Hepatocyte (in vitro differentiated cells): ENCODE measurements around the gene PPA2. TPM values are rescaled to one million over a fixed set of nuclear protein-coding genes. Genes with fewer than 3 reads are reported as not detected.
"Not testable (repeated sequence)": the region's sequence is repeated elsewhere in the genome, so short reads cannot be mapped to it uniquely, and the experiment has no call there.

Experiments used
- DNase-seq: peaks from one replicate; pipeline ENCODE4 v3.0.0-alpha.2; 2016; ENCODE audit warnings: low spot score
- H2AFZ ChIP-seq: fragments of 200-600 bp; sonication (generic); 2 replicates; pipeline ENCODE4 v1.6.0; 2016; ENCODE audit warnings: antibody characterized with exemption, mild to moderate bottlenecking
- H3K27ac ChIP-seq: fragments of 200-600 bp; sonication (generic); 2 replicates; pipeline ENCODE4 v1.5.1; 2016; ENCODE audit warnings: mild to moderate bottlenecking
- H3K27me3 ChIP-seq: fragments of 200-600 bp; sonication (generic); 2 replicates; pipeline ENCODE4 v1.6.1; 2016
- H3K36me3 ChIP-seq: fragments of 200-600 bp; sonication (generic); replicated peaks from 2 replicates; pipeline ENCODE4 v1.5.1; 2016; ENCODE audit warnings: low read depth; ENCODE audit not compliant: insufficient read depth
- H3K4me1 ChIP-seq: fragments of 200-600 bp; sonication (generic); 2 replicates; pipeline ENCODE4 v1.5.1; 2016; ENCODE audit warnings: mild to moderate bottlenecking, moderate library complexity; ENCODE audit not compliant: insufficient read depth
- H3K4me2 ChIP-seq: fragments of 200-600 bp; sonication (generic); 2 replicates; pipeline ENCODE4 v1.6.0; 2016
- H3K4me3 ChIP-seq: fragments of 200-600 bp; sonication (generic); 2 replicates; pipeline ENCODE4 v1.5.1; 2016; ENCODE audit warnings: mild to moderate bottlenecking
- H3K79me2 ChIP-seq: fragments of 200-600 bp; sonication (generic); 2 replicates; pipeline ENCODE4 v1.6.0; 2017; ENCODE audit warnings: mild to moderate bottlenecking
- H3K9me2 ChIP-seq: fragments of 200-600 bp; sonication (generic); replicated peaks from 2 replicates; pipeline ENCODE4 v1.6.0; 2017; ENCODE audit warnings: mild to moderate bottlenecking; ENCODE audit not compliant: insufficient read depth
- H3K9me3 ChIP-seq: fragments of 200-600 bp; sonication (generic); 2 replicates; pipeline ENCODE4 v1.5.1; 2016; ENCODE audit warnings: low read depth, mild to moderate bottlenecking
- H4K20me1 ChIP-seq: fragments of 200-600 bp; sonication (generic); 2 replicates; pipeline ENCODE4 v1.6.0; 2016; ENCODE audit warnings: mild to moderate bottlenecking; ENCODE audit not compliant: insufficient read depth, poor library complexity, severe bottlenecking
- CTCF ChIP-seq: fragments of 200-600 bp; sonication (generic); IDR thresholded peaks from 2 replicates; pipeline ENCODE4 v1.5.1; 2016; ENCODE audit warnings: antibody characterized with exemption, mild to moderate bottlenecking; ENCODE audit not compliant: poor library complexity
- EZH2 ChIP-seq: fragments of 200-600 bp; sonication (generic); IDR thresholded peaks from 2 replicates; pipeline ENCODE4 v1.6.1; 2016; ENCODE audit warnings: antibody characterized with exemption, mild to moderate bottlenecking, borderline replicate concordance
- EZH2phosphoT487 ChIP-seq: fragments of 200-600 bp; sonication (generic); IDR thresholded peaks from one replicate; pipeline ENCODE4 v1.6.1; 2018; ENCODE audit warnings: antibody characterized with exemption, mild to moderate bottlenecking, low read depth, moderate library complexity; ENCODE audit not compliant: unreplicated experiment, severe bottlenecking
- WGBS: methylation state at CpG from one replicate; pipeline ENCODE4 v1.1.6; 2016; ENCODE audit warnings: low lambda C conversion rate; ENCODE audit errors: missing lambda C conversion rate; 5-methylcytosine and 5-hydroxymethylcytosine counted together
- polyA plus RNA-seq: library from polyadenylated mRNA; unstranded; fragments of >200 nt; fragmentation: Nextera tagmentation; extraction: Ambion mirVana; gene quantifications from 2 replicates; pipeline ENCODE4 v1.2.1, GENCODE V29; 2016
- total RNA-seq: library from RNA; depleted of rRNA; stranded (reverse); fragments of >200 nt; gene quantifications from 2 replicates; pipeline ENCODE4 v1.2.3, GENCODE V29; 2014

PPA2 gene
- total and polyA plus RNA-seq, 2 experiments from 2014 or later, result 102 to 122 TPM

- 96% methylated on average over 6 of the region's 6 CpGs for WGBS
- Histone ChIP-seq H2AFZ (no peak overlapping the region), H3K4me2 (peak overlapping the region; percentile 81), H3K79me2 (peaks cover 68% of the 10 kb centered on the region), H3K27me3 (no peaks in the 10 kb centered on the region), H3K4me1 (peaks cover 11% of the 10 kb centered on the region), H3K9me2 (no peaks in the 10 kb centered on the region), H3K4me3 (no peak overlapping the region), H3K9me3 (no peaks in the 10 kb centered on the region), H4K20me1 (peaks cover 14% of the 10 kb centered on the region), H3K36me3 (no peaks in the 10 kb centered on the region), H3K27ac (no peak overlapping the region)
- TF ChIP-seq EZH2phosphoT487, result no peak
- DNase-seq, result no peak
Observed at GRCh38 chr4:105470766-105471165, 3.1 kb downstream of the PPA2 start.

- Histone ChIP-seq H3K4me1 (peaks cover 11% of the 10 kb centered on the region), H3K4me3 (no peak overlapping the region), H3K36me3 (no peaks in the 10 kb centered on the region), H3K79me2 (peaks cover 78% of the 10 kb centered on the region), H3K9me3 (no peaks in the 10 kb centered on the region), H3K9me2 (no peaks in the 10 kb centered on the region), H3K27ac (no peak overlapping the region), H4K20me1 (peaks cover 14% of the 10 kb centered on the region), H2AFZ (no peak overlapping the region), H3K27me3 (no peaks in the 10 kb centered on the region), H3K4me2 (no peak overlapping the region)
- no peak for DNase-seq
- no peak for TF ChIP-seq EZH2phosphoT487
- TF ChIP-seq CTCF, result no peak
- TF ChIP-seq EZH2, result no peak
- WGBS, result 91% methylated on average over 1 of the region's 1 CpG
Observed at GRCh38 chr4:105469736-105470135, 4.1 kb downstream of the PPA2 start.

DNA sequence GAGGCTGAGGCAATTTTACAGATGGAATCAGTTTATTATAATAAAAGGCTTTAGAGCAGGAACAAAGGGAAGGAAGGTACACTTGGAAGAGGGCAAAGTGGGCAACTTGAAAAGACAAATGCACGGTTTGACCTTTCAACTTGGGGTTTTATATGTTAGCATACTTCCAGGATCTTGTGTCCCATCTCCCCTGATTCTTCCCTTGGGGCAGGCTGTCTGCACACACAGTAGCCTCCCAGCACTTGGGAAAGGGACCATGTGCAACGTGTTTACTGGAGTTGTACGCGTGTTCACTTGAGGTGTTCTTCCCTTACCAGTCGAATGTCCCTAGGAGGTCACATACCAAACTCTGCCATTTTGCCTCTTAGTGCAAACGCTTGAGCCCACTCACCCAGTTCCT is 7.3 kb downstream of the PPA2 start:
- Histone ChIP-seq H3K9me3 (no peaks in the 10 kb centered on the region), H3K79me2 (peaks cover 81% of the 10 kb centered on the region), H3K4me3 (no peak overlapping the region), H3K4me1 (no peaks in the 10 kb centered on the region), H3K27me3 (no peaks in the 10 kb centered on the region), H3K4me2 (no peak overlapping the region), H2AFZ (no peak overlapping the region), H3K27ac (no peak overlapping the region), H4K20me1 (peaks cover 9% of the 10 kb centered on the region), H3K36me3 (no peaks in the 10 kb centered on the region), H3K9me2 (no peaks in the 10 kb centered on the region)
- DNase-seq, result no peak
- TF ChIP-seq EZH2phosphoT487, result no peak
- TF ChIP-seq CTCF, result no peak
- TF ChIP-seq EZH2, result no peak
- 96% methylated on average over 6 of the region's 6 CpGs for WGBS

- peaks cover 68% of the 10 kb centered on the region for H3K79me2 ChIP-seq
- H3K36me3 ChIP-seq, H3K9me2 ChIP-seq, H3K4me2 ChIP-seq, H3K27ac ChIP-seq, DNase-seq, H2AFZ ChIP-seq, H4K20me1 ChIP-seq, H3K9me3 ChIP-seq, H3K27me3 ChIP-seq, H3K4me3 ChIP-seq, H3K4me1 ChIP-seq: not testable (repeated sequence)
- WGBS, result 100% methylated on average over 2 of the region's 2 CpGs
Observed at GRCh38 chr4:105464563-105464962, 9.3 kb downstream of the PPA2 start.
